HT1080 (cell line): Measurements from ENCODE around the gene CTNNBIP1. TPM values are rescaled to one million over a fixed set of nuclear protein-coding genes. Genes with fewer than 3 reads are reported as not detected.
A peak's percentile ranks its signal among the peaks of the same experiment; 100 is the strongest.

Source experiments
- DNase-seq: peaks from one replicate; pipeline ENCODE4 v3.0.0-alpha.2; 2015; ENCODE audit warnings: low read depth
- total RNA-seq: library from RNA; depleted of rRNA; stranded (reverse); fragments of >200 nt; shearing (Covaris generic); gene quantifications from 2 replicates; pipeline ENCODE4 v1.2.3, GENCODE V29; 2014

Gene CTNNBIP1
- total RNA-seq, 1 experiment from 2014 or later = 32.2 TPM

- peak; percentile 69 for DNase-seq
Observed at GRCh38 chr1:9905010-9905409, 5.1 kb downstream of the CTNNBIP1 start.

GRCh38 chr1:9904596-9904995 lies 5.5 kb downstream of the CTNNBIP1 start:
- DNase-seq = no peak

- no peak for DNase-seq
Observed at GRCh38 chr1:9903801-9904527, 6.1 kb downstream of the CTNNBIP1 start.

GRCh38 chr1:9902060-9902452 lies 8.0 kb downstream of the CTNNBIP1 start:
- no peak for DNase-seq

GRCh38 chr1:9901148-9902059 lies 8.7 kb downstream of the CTNNBIP1 start:
- no peak for DNase-seq

- DNase-seq = no peak
Observed at GRCh38 chr1:9900142-9901043, 9.7 kb downstream of the CTNNBIP1 start.

GRCh38 chr1:9894115-9894514 lies 16.0 kb downstream of the CTNNBIP1 start:
- no peak for DNase-seq

- DNase-seq = peak; percentile 96
Observed at GRCh38 chr1:9892563-9893528, 17.2 kb downstream of the CTNNBIP1 start.

GRCh38 chr1:9891207-9891606 lies 18.9 kb downstream of the CTNNBIP1 start:
- DNase-seq = peak; percentile 64

GRCh38 chr1:9890224-9890731 lies 19.8 kb downstream of the CTNNBIP1 start:
- DNase-seq = peak; percentile 95

- no peak for DNase-seq
Observed at GRCh38 chr1:9889411-9889810, 20.7 kb downstream of the CTNNBIP1 start.

GRCh38 chr1:9888886-9889285 lies 21.2 kb downstream of the CTNNBIP1 start:
- no peak for DNase-seq

GRCh38 chr1:9887070-9887469 lies 23.0 kb downstream of the CTNNBIP1 start:
- DNase-seq = no peak

GRCh38 chr1:9886092-9886742 lies 23.9 kb downstream of the CTNNBIP1 start:
- no peak for DNase-seq

GRCh38 chr1:9884805-9885204 lies 25.3 kb downstream of the CTNNBIP1 start:
- DNase-seq = no peak

- DNase-seq = no peak
Observed at GRCh38 chr1:9883585-9884449, 26.3 kb downstream of the CTNNBIP1 start.

- no peak for DNase-seq
Observed at GRCh38 chr1:9882945-9883303, 27.1 kb downstream of the CTNNBIP1 start.

GRCh38 chr1:9882296-9882944 lies 27.6 kb downstream of the CTNNBIP1 start:
- peak; percentile 12 for DNase-seq
